Loucy (cell line): ENCODE data around the gene FBXO41.

Source experiments
- H2AFZ ChIP-seq: fragments of 200-600 bp; sonication (generic); 2 replicates; pipeline ENCODE4 v1.6.0; 2016; ENCODE audit warnings: antibody characterized with exemption, mild to moderate bottlenecking, low read length, moderate library complexity
- H3F3A ChIP-seq: fragments of 200-600 bp; 2 replicates; pipeline ENCODE4 v1.6.0; 2016; ENCODE audit warnings: antibody characterized with exemption, low read depth, mild to moderate bottlenecking
- H3K27me3 ChIP-seq: fragments of 200-600 bp; sonication (generic); 2 replicates; pipeline ENCODE4 v1.6.1; 2014; ENCODE audit warnings: low read length, mild to moderate bottlenecking; ENCODE audit not compliant: insufficient read depth, poor library complexity, severe bottlenecking
- H3K36me3 ChIP-seq: fragments of 200-600 bp; sonication (generic); 2 replicates; pipeline ENCODE4 v1.6.1; 2016; ENCODE audit warnings: low read length; ENCODE audit not compliant: insufficient read depth
- H3K4me1 ChIP-seq: fragments of 200-600 bp; sonication (generic); 2 replicates; pipeline ENCODE4 v1.5.1; 2014; ENCODE audit warnings: low read length, mild to moderate bottlenecking; ENCODE audit not compliant: insufficient read depth, poor library complexity, severe bottlenecking
- H3K4me2 ChIP-seq: fragments of 200-600 bp; sonication (generic); 2 replicates; pipeline ENCODE4 v1.6.0; 2014; ENCODE audit warnings: antibody characterized with exemption, low read length, low read depth, mild to moderate bottlenecking; ENCODE audit not compliant: poor library complexity, severe bottlenecking
- H3K4me3 ChIP-seq: fragments of 200-600 bp; sonication (generic); 2 replicates; pipeline ENCODE4 v1.5.1; 2014; ENCODE audit warnings: low read length, mild to moderate bottlenecking, mixed read lengths; ENCODE audit not compliant: poor library complexity, severe bottlenecking
- H3K79me2 ChIP-seq: fragments of 200-600 bp; sonication (generic); 2 replicates; pipeline ENCODE4 v1.6.1; 2014; ENCODE audit warnings: low read length; ENCODE audit not compliant: insufficient read depth
- H3K9ac ChIP-seq: fragments of 200-600 bp; sonication (generic); 2 replicates; pipeline ENCODE4 v1.6.0; 2014; ENCODE audit warnings: mild to moderate bottlenecking, low read depth, low read length, moderate library complexity; ENCODE audit not compliant: poor library complexity, severe bottlenecking
- H3K9me2 ChIP-seq: fragments of 200-600 bp; sonication (generic); replicated peaks from 2 replicates; pipeline ENCODE4 v1.6.1; 2016; ENCODE audit warnings: low read depth, low read length, mixed read lengths
- H3K9me3 ChIP-seq: fragments of 200-600 bp; sonication (generic); 2 replicates; pipeline ENCODE4 v1.6.1; 2014; ENCODE audit warnings: mild to moderate bottlenecking, antibody characterized with exemption, low read length, low read depth; ENCODE audit not compliant: insufficient read depth
- H4K20me1 ChIP-seq: fragments of 200-600 bp; sonication (generic); 2 replicates; pipeline ENCODE4 v1.6.0; 2014; ENCODE audit warnings: antibody characterized with exemption, low read length, mild to moderate bottlenecking; ENCODE audit not compliant: insufficient read depth, poor library complexity, severe bottlenecking
- CTCF ChIP-seq: fragments of 200-600 bp; sonication (generic); conservative IDR thresholded peaks from 2 replicates; pipeline ENCODE4 v1.5.1; 2014; ENCODE audit warnings: mild to moderate bottlenecking, antibody characterized with exemption, low read length
- EZH2phosphoT487 ChIP-seq: fragments of 200-600 bp; IDR thresholded peaks from 2 replicates; pipeline ENCODE4 v1.6.1; 2018; ENCODE audit warnings: antibody characterized with exemption, mild to moderate bottlenecking, moderate library complexity, borderline replicate concordance

Gene FBXO41

DNA sequence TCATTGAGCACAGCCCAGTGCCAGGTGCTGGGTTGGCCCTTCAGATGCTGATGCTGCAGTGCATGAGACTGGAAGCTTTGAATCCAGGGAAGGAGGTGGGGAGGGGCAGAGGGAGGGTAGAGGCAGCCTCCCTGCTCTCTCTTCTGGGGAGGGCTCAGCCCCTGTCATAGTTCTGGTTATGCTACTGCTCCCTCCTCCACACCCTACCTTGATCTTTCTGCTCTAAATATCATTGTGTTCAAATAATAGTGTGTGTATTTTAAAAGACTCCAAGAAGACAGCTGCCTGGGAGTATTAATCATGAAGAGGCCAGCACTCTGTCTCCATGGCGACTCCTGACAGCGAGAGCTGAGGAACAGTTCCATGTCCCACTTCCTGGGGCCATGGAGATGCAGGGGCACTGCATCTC lies 12.9 kb upstream of the FBXO41 start:
- peaks cover 5% of the 10 kb centered on the region for H3K4me1 ChIP-seq
- no peaks in the 10 kb centered on the region for H3K27me3 ChIP-seq
- H3K9me2 ChIP-seq = no peaks in the 10 kb centered on the region
- no peaks in the 10 kb centered on the region for H3K36me3 ChIP-seq
- no peak overlapping the region for H3K4me3 ChIP-seq
- H3K9ac ChIP-seq = no peak overlapping the region
- no peak for TF ChIP-seq CTCF
- TF ChIP-seq EZH2phosphoT487 = no peak
- H3K4me2 ChIP-seq = no peak overlapping the region
- H4K20me1 ChIP-seq = no peaks in the 10 kb centered on the region
- no peaks in the 10 kb centered on the region for H3F3A ChIP-seq
- H3K79me2 ChIP-seq = no peaks in the 10 kb centered on the region
- no peaks in the 10 kb centered on the region for H3K9me3 ChIP-seq
- no peak overlapping the region for H2AFZ ChIP-seq

DNA sequence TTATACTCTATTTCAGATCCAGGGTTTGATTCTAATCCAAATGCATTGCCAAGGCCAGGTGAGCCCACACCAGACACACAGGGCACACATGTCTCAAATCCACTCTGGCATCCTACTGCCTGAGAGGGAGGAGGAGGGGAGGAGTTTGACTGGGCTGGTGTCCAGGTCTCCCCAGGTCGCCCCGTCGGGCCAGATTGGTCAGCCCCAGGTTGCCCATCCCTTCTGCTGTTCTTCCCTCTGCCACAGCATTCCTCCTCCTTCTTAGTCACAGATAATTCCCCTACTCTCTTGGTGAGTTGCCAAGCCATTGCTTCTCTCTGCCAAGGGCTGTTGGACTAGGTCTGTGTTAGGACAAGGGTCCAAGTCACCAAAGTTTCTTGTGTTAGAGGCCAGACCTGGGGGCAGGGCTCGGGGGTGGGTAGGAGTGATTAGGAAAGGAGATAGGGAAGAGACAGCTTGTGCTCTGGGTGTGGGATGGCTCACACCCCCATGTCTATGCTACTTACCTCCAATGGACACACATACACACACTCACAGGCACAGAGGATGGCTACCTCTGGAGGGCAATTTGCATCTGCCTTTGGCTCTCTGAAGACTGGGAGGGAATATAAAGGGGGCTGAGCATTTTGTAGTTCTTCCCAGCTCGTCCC lies 11.6 kb upstream of the FBXO41 start:
- Histone ChIP-seq H3K27me3 (no peaks in the 10 kb centered on the region), H3K4me1 (peaks cover 1% of the 10 kb centered on the region), H3K9me2 (no peaks in the 10 kb centered on the region), H3K9ac (no peak overlapping the region), H3K36me3 (no peaks in the 10 kb centered on the region), H2AFZ (no peak overlapping the region), H3K79me2 (no peaks in the 10 kb centered on the region), H3F3A (no peaks in the 10 kb centered on the region), H3K4me3 (no peak overlapping the region), H3K4me2 (no peak overlapping the region), H4K20me1 (no peaks in the 10 kb centered on the region), H3K9me3 (no peaks in the 10 kb centered on the region)
- no peak for TF ChIP-seq EZH2phosphoT487
- no peak for TF ChIP-seq CTCF

DNA sequence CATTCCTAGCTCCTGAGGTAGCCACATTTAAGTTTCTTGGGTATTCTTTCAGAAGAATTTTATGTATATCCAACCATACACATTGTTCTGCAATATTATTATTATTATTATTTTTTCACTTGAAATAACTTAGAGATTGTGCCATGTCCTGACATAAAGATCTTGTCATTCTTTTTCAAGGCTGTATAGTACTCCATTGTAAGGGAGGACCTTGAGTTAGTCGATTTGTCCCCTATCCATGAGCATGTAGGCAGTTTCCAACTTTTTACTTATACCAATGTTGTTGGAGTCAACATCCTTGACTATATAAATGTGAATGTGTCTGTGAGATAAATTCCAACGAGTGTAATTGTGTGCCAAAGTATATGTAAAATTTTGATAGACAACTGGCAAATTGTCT lies 10.0 kb upstream of the FBXO41 start:
- Histone ChIP-seq H3K4me1 (no peaks in the 10 kb centered on the region), H3K79me2 (no peaks in the 10 kb centered on the region), H4K20me1 (no peaks in the 10 kb centered on the region), H3K4me3 (no peak overlapping the region), H2AFZ (no peak overlapping the region), H3F3A (no peaks in the 10 kb centered on the region), H3K9me3 (no peaks in the 10 kb centered on the region), H3K9me2 (no peaks in the 10 kb centered on the region), H3K36me3 (no peaks in the 10 kb centered on the region), H3K27me3 (no peaks in the 10 kb centered on the region), H3K9ac (no peak overlapping the region), H3K4me2 (no peak overlapping the region)
- TF ChIP-seq EZH2phosphoT487 = no peak
- TF ChIP-seq CTCF = no peak
